Measurements from ENCODE around the gene ATP5F1B. TPM values are rescaled to one million over a fixed set of nuclear protein-coding genes. Genes with fewer than 3 reads are reported as not detected.

ATP5F1B gene
- total RNA-seq, 1 experiment from 2014 or later = 1,064 TPM

- H3K4me1 Mint-ChIP-seq = peaks cover 58% of the 10 kb centered on the region
- POLR2A ChIA-PET = interaction anchor here (0.8 to 2.4 kb wide), 7 partner anchors 11 to 274 kb away, joined by 3 to 12 read pairs (median 3); partner anchors contain the start of genes ATP5F1B, PTGES3, RBMS2 and STAT2
- H3K27ac Mint-ChIP-seq = peak overlapping the region; percentile 96
- no peaks in the 10 kb centered on the region for H3K9me3 Mint-ChIP-seq
- DNase-seq (ENCODE audit: low spot score) (peak; percentile 82), ATAC-seq (peak; percentile 37)
- peak overlapping the region; percentile 97 for H3K4me3 Mint-ChIP-seq
- 0 out of 2 replicates have a peak, but pooled peaks have one; percentile 57 for TF ChIP-seq ZBTB43 (CRISPR knock-in tag; IDR thresholded peaks at IDR 0.05)
- TF ChIP-seq NFYB (CRISPR knock-in tag; conservative IDR thresholded peaks at IDR 0.05; ENCODE audit: low read depth) = peak; percentile 23; the same call in 1 of the 2 replicates
- TF ChIP-seq FOXK1 (CRISPR knock-in tag; IDR thresholded peaks at IDR 0.05) = peak; percentile 17; the same call in 1 of the 2 replicates
- peak; percentile 76 for TF ChIP-seq SP1 (CRISPR knock-in tag; conservative IDR thresholded peaks at IDR 0.05)
- peak; percentile 62; the same call in 1 of the 2 replicates for TF ChIP-seq ZNF423 (CRISPR knock-in tag; IDR thresholded peaks at IDR 0.05)
- no peak for TF ChIP-seq AR (CRISPR knock-in tag; IDR thresholded peaks at IDR 0.05)
- CTCF ChIA-PET = interaction anchor here (0.6 to 5.3 kb wide), 13 partner anchors 11 to 560 kb away, joined by 3 to 84 read pairs (median 4); partner anchors contain the start of genes ANKRD52, COQ10A and RBMS2
- peaks cover 18% of the 10 kb centered on the region for H3K36me3 Mint-ChIP-seq
- no peaks in the 10 kb centered on the region for H3K27me3 Mint-ChIP-seq (ENCODE audit: low read depth)
Observed at GRCh38 chr12:56634242-56634836, 11.4 kb downstream of the ATP5F1B start.

GRCh38 chr12:56633468-56634241 lies 12.1 kb downstream of the ATP5F1B start:
- ChIA-PET POLR2A (interaction anchor here (0.6 to 2.4 kb wide), 7 partner anchors 8 to 327 kb away, joined by 3 to 12 read pairs (median 5); partner anchors contain the start of genes ATP5F1B, PTGES3, RBMS2 and STAT2), CTCF (interaction anchor here (0.6 to 5.3 kb wide), 11 partner anchors 11 to 559 kb away, joined by 3 to 84 read pairs (median 4); partner anchors contain the start of genes ANKRD52 and RBMS2)
- ATAC-seq = no peak
- no peaks in the 10 kb centered on the region for H3K9me3 Mint-ChIP-seq
- no peak for TF ChIP-seq ERG (CRISPR knock-in tag; IDR thresholded peaks at IDR 0.05)
- 0 out of 2 replicates have a peak, but pooled peaks have one; percentile 48 for TF ChIP-seq ZNF232 (CRISPR knock-in tag; IDR thresholded peaks at IDR 0.05)
- H3K36me3 Mint-ChIP-seq = peaks cover 11% of the 10 kb centered on the region
- peak overlapping the region; percentile 96 for H3K27ac Mint-ChIP-seq
- no peaks in the 10 kb centered on the region for H3K27me3 Mint-ChIP-seq (ENCODE audit: low read depth)
- peak overlapping the region; percentile 97 for H3K4me3 Mint-ChIP-seq
- no peak for DNase-seq (ENCODE audit: low spot score)
- peaks cover 63% of the 10 kb centered on the region for H3K4me1 Mint-ChIP-seq

GRCh38 chr12:56632701-56633467 lies 12.9 kb downstream of the ATP5F1B start:
- H3K27me3 Mint-ChIP-seq (ENCODE audit: low read depth) = no peaks in the 10 kb centered on the region
- no peaks in the 10 kb centered on the region for H3K9me3 Mint-ChIP-seq
- DNase-seq (ENCODE audit: low spot score) = no peak
- peak overlapping the region; percentile 53 for H3K27ac Mint-ChIP-seq
- ChIA-PET POLR2A (interaction anchor here (0.6 kb wide), 2 partner anchors 8 to 328 kb away, joined by 3 to 9 read pairs; no protein-coding TSS in a partner anchor), CTCF (interaction anchor here (0.5 to 5.3 kb wide), 5 partner anchors 10 to 374 kb away, joined by 3 to 84 read pairs (median 4); partner anchors contain the start of gene ANKRD52)
- H3K4me1 Mint-ChIP-seq = peaks cover 64% of the 10 kb centered on the region
- ATAC-seq = no peak
- peaks cover 4% of the 10 kb centered on the region for H3K36me3 Mint-ChIP-seq
- peak overlapping the region; percentile 97 for H3K4me3 Mint-ChIP-seq
- TF ChIP-seq HMGA2 (CRISPR knock-in tag; IDR thresholded peaks at IDR 0.05) (no peak), IRF1 (CRISPR knock-in tag; IDR thresholded peaks at IDR 0.05) (no peak)
